T-helper 2 cell (primary cell): ENCODE measurements around the gene PROK1.
"Not testable (repeated sequence)": the region's sequence is repeated elsewhere in the genome, so short reads cannot be mapped to it uniquely, and the experiment has no call there.

Experiments used
- DNase-seq, 5 experiments: peaks; one replicate each; pipeline versions ENCODE4 v3.0.0 to v3.0.0-alpha.2; 2012 to 2022

Gene PROK1

GRCh38 chr1:110434946-110435345 lies 16.0 kb upstream of the PROK1 start:
- no peak for DNase-seq

DNA sequence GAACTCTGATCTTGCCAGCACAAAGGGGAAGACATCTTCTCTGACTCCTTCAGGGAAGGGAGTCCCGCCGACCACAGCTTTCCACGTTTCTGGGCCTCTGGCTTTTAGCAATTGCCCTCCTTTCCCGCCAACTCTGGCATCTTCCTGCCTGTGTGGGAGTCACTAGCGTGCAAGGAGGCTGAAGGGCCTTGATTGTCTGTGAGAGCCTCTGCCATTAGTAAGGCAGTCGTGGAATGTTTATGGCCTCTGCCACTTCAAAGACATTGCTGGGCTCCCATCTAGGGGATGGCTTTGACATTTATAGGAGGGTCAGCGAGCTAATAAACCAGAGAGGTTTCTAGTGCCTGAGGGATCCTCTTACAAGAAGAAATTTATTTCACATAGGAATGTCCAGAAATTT lies 14.3 kb upstream of the PROK1 start:
- no peak for DNase-seq

- DNase-seq: not testable (repeated sequence)
Observed at GRCh38 chr1:110437645-110438299, 13.2 kb upstream of the PROK1 start.

DNA sequence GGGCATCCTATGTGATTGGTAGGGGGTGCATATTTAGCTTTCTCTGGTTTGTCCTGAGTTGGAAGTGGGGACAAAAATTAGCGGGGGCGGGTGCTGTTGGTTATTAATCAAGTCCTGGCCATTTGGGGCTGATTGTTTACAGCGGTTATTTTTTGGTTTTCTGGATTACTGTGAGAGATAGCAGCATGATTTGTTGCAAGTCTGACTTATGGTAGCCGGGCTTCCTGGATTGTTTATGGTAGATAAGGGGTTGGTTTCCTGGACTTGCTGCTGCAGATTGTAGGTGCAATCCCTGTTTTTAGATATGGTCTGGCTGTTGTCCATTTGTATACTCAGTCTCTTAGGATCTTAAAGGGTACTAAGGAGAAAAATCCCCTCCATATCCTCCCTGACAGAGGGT lies 12.1 kb upstream of the PROK1 start:
- no peak for DNase-seq

DNA sequence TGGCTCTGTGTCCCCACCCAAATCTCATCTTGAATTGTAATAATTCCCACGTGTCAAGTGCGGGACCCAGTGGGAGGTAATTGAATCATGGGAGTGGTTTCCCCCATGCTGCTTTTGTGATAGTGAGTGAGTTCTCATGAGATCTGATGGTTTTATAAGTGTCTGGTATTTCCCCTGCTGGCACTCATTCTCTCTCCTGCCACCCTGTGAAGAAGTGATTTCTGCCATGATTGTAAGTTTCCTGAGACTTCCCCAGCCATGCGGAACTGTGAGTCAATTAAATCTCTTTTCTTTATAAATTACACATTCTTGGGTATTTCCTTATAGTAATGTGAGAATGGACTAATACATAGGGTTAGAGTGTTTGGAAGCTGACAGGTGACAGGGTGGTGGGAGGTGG lies 11.1 kb upstream of the PROK1 start:
- DNase-seq: not testable (repeated sequence)

GRCh38 chr1:110440877-110441276 lies 10.1 kb upstream of the PROK1 start:
- no peak for DNase-seq

GRCh38 chr1:110441888-110442287 lies 9.1 kb upstream of the PROK1 start:
- DNase-seq: no peak

GRCh38 chr1:110443451-110443850 lies 7.5 kb upstream of the PROK1 start:
- DNase-seq: no peak

DNA sequence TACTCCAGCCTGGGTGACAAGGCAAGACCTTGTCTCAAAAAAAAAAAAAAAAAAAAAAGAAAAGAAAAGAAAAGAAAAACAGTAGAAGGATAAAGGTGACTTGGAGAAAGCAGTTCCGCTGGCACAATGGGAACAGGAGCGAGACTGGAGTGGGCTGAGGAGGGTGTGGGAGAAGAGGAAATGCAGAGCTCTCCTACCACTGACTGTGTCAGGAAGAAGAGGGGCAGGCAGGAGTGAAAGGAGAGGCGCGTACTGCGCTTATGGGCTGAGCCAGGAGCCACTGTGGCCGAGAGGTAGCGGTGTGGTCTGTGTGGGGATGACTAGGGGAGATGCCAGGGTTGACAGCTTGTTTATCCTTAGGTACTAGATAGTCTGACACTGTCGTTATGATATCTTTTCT lies 6.4 kb upstream of the PROK1 start:
- no peak for DNase-seq

- no peak for DNase-seq
Observed at GRCh38 chr1:110449661-110450651, 993 bp upstream of the PROK1 start.

GRCh38 chr1:110452330-110452729 lies 1.4 kb downstream of the PROK1 start:
- DNase-seq: no peak

- no peak for DNase-seq
Observed at GRCh38 chr1:110453829-110454228, 2.9 kb downstream of the PROK1 start.

GRCh38 chr1:110454328-110454727 lies 3.4 kb downstream of the PROK1 start:
- DNase-seq: no peak

DNA sequence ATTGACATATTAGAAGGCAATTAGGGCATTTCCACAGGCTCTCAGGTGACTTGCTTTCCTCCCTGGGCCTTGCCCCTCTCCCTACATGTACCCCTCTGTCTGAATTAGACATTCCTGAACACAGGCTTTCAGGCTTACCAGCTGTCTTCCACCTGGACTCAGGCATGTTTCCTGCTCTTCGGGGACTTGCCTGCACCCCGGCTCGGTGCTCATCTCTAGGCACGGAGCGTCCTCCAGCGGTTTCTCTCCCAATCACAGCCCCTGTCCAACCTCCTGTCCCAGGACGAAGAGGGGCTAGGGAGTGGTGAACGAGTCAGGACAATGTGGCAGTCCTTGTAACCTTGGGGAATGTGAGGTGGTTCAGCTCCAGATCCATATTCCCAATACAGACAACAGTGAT lies 4.2 kb downstream of the PROK1 start:
- no peak for DNase-seq

- DNase-seq: no peak
Observed at GRCh38 chr1:110457206-110457605, 6.3 kb downstream of the PROK1 start.

DNA sequence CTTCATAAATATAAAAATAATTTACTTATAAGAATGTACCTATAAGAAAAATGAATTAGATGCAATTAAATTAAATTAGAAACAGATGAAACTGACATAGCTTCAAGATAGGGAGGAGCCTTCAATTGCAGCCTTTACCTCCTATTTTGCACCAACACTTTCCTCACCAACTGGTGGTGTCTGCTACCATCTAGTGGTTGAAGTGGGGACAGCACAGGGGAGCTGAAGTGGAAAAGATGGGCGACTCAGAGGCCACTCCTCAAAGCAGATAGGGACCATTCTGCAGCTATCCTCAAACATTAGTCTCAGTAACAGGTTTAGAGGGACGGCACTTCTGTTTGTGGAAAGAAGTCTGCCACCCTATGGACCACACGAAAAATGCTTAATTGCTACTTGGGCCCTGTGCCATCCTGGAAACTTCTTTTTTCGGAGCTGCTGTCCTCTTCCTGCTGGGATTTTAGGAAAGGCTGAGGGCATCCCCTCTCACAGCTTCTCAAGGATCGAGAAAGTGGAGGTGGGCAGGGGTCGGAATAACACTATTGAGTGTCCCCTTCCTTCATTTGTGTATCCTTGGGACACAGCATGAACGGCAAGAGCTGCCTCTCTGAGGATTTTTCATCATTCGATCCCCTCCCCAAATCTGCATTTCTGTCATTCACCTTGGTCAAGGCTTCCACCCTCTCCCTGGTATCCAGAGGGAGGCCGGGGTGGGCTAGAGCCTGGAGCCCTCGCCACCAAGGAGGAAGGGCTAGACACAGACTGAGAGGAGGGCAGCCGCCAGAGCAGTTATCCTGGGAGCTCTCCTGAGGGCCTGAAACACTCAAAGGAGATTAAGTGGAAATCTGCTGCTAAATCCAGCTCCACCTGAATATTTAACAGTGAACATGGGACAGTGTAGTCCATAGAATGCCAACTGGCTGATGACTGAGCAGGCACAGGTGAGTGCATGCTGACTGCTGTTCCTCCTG lies 9.6 kb downstream of the PROK1 start:
- DNase-seq: peak; percentile 39 to 78 (median 68)

DNA sequence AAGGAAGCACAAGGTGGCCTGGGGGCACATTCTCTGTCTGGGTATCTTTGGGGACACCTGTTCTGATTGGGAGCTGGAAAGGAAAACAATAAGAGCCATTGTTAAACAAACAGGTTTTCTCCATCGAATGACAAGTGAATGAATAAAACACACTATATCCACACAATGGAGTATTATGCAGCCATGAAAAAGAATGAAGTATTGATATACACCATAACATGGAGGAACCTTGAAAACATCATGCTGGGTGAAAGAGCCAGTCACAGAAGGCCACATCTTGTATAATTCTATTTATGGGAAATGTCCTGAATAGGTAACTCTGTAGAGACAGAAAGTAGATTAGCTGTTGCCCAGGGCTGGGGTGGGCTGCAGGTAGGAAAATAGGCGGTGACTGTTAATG lies 11.1 kb downstream of the PROK1 start:
- no peak for DNase-seq

DNA sequence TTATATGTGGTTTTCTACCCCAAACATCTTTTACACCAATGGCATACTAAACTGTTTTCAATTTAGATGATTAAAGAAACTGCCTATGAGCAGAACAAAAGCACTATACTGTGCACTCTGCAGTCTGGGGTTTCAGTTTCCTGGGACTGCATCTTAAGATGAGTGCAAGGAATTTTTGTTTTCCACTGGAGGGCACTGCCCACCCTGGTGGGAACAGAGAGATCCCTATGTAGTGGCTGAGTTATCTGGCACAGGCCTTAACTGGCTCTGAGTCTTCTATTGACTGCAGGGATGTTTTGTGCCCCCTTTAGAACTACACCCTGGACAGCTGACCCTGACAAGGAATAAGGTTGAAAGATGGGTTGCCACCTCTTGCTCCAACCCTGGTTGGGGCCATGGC lies 12.0 kb downstream of the PROK1 start:
- DNase-seq: no peak

DNA sequence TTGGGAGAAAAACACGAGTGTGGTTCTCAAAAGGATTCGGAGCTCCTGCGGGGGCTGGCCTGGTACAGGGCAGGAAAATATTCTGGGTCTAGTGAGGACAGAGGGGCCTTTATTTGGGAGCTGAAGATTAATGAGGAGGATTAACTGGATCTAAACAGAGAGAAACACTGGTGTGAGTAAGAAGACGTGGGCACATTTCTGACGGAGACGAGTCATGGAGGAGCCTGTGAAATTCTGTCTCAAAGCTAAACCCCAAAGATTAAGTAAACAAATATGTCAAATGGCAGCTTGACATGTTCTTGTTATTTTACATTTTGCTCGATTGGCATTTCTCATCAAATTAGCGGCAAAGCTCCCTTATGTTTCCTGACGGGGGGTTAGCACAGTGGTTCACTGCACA lies 12.8 kb downstream of the PROK1 start:
- no peak for DNase-seq

DNA sequence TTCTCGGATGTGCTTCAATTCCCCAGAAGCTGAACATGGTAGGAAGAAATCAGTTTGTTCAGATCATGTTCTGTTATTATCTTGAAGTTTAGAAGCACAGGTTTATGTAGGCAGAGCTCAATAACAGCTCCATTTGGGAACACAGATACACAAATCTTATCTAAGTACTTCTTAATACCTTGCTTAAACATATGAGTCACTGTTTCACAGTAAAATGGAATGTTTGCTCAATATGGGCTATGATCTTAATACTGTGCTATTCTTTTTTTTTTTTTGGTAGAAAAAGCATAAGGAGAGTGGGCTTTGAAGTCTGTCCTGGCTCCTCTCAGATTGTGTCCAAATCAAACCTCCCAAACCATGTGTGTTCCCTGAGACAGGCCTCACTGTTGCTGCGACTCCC lies 13.4 kb downstream of the PROK1 start:
- no peak for DNase-seq

DNA sequence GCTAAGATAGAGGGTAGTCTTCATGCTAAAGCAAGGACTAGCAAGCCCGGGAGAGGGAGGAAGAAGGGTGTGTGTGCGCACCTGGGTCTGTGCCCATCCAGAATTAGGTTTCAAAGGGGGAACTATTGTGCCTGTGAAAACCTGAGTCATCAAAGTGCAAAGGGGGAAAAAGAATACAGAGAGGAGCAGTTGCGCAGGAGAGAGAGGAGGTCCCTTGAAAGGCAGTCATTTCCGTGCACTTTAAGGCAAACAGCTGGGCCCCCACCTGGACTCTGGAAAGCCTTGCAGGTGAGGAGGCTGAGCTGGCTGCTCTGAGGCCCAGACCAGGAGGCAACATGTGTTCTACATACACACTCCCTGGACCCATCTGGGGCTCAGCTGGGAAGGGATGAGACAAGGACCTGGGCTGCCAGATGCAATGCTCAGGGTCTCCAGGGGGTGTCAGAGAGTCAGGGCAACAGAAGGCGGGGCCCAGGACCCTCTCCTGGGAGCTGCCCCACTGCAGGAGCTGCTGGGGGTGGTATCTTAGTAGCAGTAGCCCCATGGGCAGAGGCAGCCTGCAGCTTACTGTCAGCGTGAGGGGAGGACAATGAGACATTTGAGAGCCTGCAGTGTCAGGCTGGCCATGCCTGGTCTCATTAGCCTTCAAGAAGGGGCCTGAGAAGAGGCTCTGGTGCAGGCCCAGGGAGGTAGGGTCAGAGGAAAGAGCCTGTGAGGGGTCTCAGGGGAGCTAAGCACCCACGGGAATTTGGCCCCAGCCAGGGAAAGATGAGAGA lies 14.3 kb downstream of the PROK1 start:
- DNase-seq: no peak

GRCh38 chr1:110465814-110466380 lies 14.9 kb downstream of the PROK1 start:
- no peak for DNase-seq
